GM12878 (cell line): ENCODE measurements around the gene DEGS2. TPM values are rescaled to one million over a fixed set of nuclear protein-coding genes. Genes with fewer than 3 reads are reported as not detected.

Experiments
- ATAC-seq: fragments of 200-7000 bp; cut with Tn5 transposase; 3 replicates; pipeline ENCODE4 v1.9.1; 2020; ENCODE audit warnings: mild to moderate bottlenecking, moderate library complexity
- BruUV-seq: library from RNA; stranded (reverse); fragments of 400-500 nt; replicated peaks from 2 replicates; lab custom pipeline; 2021; lab: Mats Ljungman, UMichigan
- CTCF ChIA-PET: fragments of 300-600 bp; sonication (Branson Sonifier 250); formaldehyde crosslinking; extraction: SDS; loops from one replicate; lab custom pipeline; 2021; ENCODE audit warnings: inconsistent platforms; lab: Yijun Ruan, JAX
- POLR2A ChIA-PET: fragments of 350-600 bp; formaldehyde crosslinking; extraction: SDS; loops from one replicate; lab custom pipeline; 2021; ENCODE audit warnings: inconsistent platforms; lab: Charles Lee
- RAD21 ChIA-PET: fragments of 300-600 bp; sonication (Branson Sonifier 250); formaldehyde crosslinking; loops from one replicate; lab custom pipeline; 2023; ENCODE audit warnings: antibody characterized with exemption; ENCODE audit not compliant: unreplicated experiment; lab: Charles Lee
- SMC1A ChIA-PET: fragments of 300-600 bp; sonication (Branson Sonifier 250); formaldehyde crosslinking; loops from one replicate; lab custom pipeline; 2023; ENCODE audit not compliant: unreplicated experiment, uncharacterized antibody; lab: Charles Lee
- DNase-seq: peaks from one replicate; pipeline ENCODE4 v3.0.0-alpha.2; 2011; ENCODE audit warnings: low read depth, low spot score
- FAIRE-seq: peaks from 3 replicates; lab custom pipeline; 2011; peaks lifted over from hg19 to GRCh38; lab: Jason Lieb, UNC
- H2AFZ ChIP-seq: 2 replicates; pipeline ENCODE4 v1.6.0; 2011; ENCODE audit warnings: low read depth, low read length, control low read depth; ENCODE audit not compliant: control insufficient read depth
- H3K27ac ChIP-seq: 2 replicates; pipeline ENCODE4 v1.5.1; 2011; ENCODE audit warnings: control low read depth; ENCODE audit not compliant: control insufficient read depth, insufficient read depth
- H3K27me3 ChIP-seq, 2 experiments: replicated peaks in 1 of 2; 2 replicates each; pipeline versions ENCODE4 v1.6.0 to v1.6.1; 2011; ENCODE audit warnings: low read length in 1 of 2; ENCODE audit not compliant: control insufficient read depth in 2 of 2, insufficient read depth in 2 of 2
- H3K36me3 ChIP-seq, 2 experiments: 2 replicates each; pipeline ENCODE4 v1.5.1; 2011; ENCODE audit warnings: low read length in 1 of 2; ENCODE audit not compliant: control insufficient read depth in 2 of 2, insufficient read depth in 2 of 2
- H3K4me1 ChIP-seq: 2 replicates; pipeline ENCODE4 v1.6.1; 2011; ENCODE audit warnings: mild to moderate bottlenecking, low read length, moderate library complexity, mixed read lengths; ENCODE audit not compliant: control insufficient read depth, insufficient read depth
- H3K4me2 ChIP-seq: 2 replicates; pipeline ENCODE4 v1.6.0; 2011; ENCODE audit warnings: control low read depth; ENCODE audit not compliant: control insufficient read depth, insufficient read depth
- H3K4me3 ChIP-seq: fragments of 200-600 bp; sonication (generic); 2 replicates; pipeline ENCODE4 v1.5.1; 2016
- H3K79me2 ChIP-seq: 2 replicates; pipeline ENCODE4 v1.6.0; 2011; ENCODE audit warnings: low read length; ENCODE audit not compliant: control insufficient read depth, insufficient read depth
- H3K9ac ChIP-seq: 2 replicates; pipeline ENCODE4 v1.8.0; 2011; ENCODE audit warnings: low read length, control low read depth, mixed read lengths; ENCODE audit not compliant: control insufficient read depth, insufficient read depth
- H3K9me3 ChIP-seq: replicated peaks from 3 replicates; pipeline ENCODE4 v1.5.1; 2011; ENCODE audit warnings: mild to moderate bottlenecking, low read length; ENCODE audit not compliant: control insufficient read depth, insufficient read depth
- H4K20me1 ChIP-seq: 2 replicates; pipeline ENCODE4 v1.6.0; 2011; ENCODE audit not compliant: control insufficient read depth, insufficient read depth
- ASH2L ChIP-seq: fragments of 300-600, 200-600 bp; sonication (generic); IDR thresholded peaks from 2 replicates; pipeline ENCODE4 v1.6.1; 2017; ENCODE audit warnings: low read depth, mild to moderate bottlenecking, borderline replicate concordance
- CBX3 ChIP-seq: fragments of 200-600 bp; sonication (generic); IDR thresholded peaks from 2 replicates; pipeline ENCODE4 v1.6.1; 2016; ENCODE audit warnings: low read depth, borderline replicate concordance
- CHD2 ChIP-seq: IDR thresholded peaks from 2 replicates; pipeline ENCODE4 v1.6.1; 2011; ENCODE audit warnings: low read depth, low read length, improper control_type of control experiment, borderline replicate concordance
- CREM ChIP-seq: IDR thresholded peaks from 2 replicates; pipeline ENCODE4 v1.6.1; 2014; ENCODE audit warnings: antibody characterized with exemption, low read depth
- IKZF2 ChIP-seq, 2 experiments: fragments of 450-650 bp; IDR thresholded peaks; 2 replicates each; pipeline ENCODE4 v1.6.1; 2017; ENCODE audit warnings: mild to moderate bottlenecking in 2 of 2, moderate library complexity in 2 of 2
- IRF4 ChIP-seq: IDR thresholded peaks from 2 replicates; pipeline ENCODE4 v1.6.1; 2011; ENCODE audit warnings: low read depth, low read length
- IRF5 ChIP-seq: fragments of 450-650 bp; IDR thresholded peaks from 2 replicates; pipeline ENCODE4 v1.6.1; 2017; ENCODE audit warnings: borderline replicate concordance
- POLR2AphosphoS2 ChIP-seq: IDR thresholded peaks from 2 replicates; pipeline ENCODE4 v1.6.1; 2011; ENCODE audit warnings: low read depth, mild to moderate bottlenecking, low read length, improper control_type of control experiment, moderate library complexity
- RCOR1 ChIP-seq: conservative IDR thresholded peaks from 2 replicates; pipeline ENCODE4 v1.6.1; 2012; ENCODE audit warnings: low read depth, low read length, improper control_type of control experiment
- WRNIP1 ChIP-seq: IDR thresholded peaks from 2 replicates; pipeline ENCODE4 v1.6.1; 2011; ENCODE audit warnings: low read depth, low read length, improper control_type of control experiment, borderline replicate concordance
- ZBTB11 ChIP-seq: fragments of 450-650 bp; formaldehyde crosslinking; IDR thresholded peaks from 2 replicates; pipeline ENCODE4 v1.5.0; 2022; ENCODE audit warnings: mild to moderate bottlenecking, missing genetic modification characterization
- WGBS: methylation state at CpG from one replicate; pipeline ENCODE4 v1.1.6; 2016; ENCODE audit warnings: low lambda C conversion rate; ENCODE audit not compliant: insufficient replicate concordance, insufficient coverage; ENCODE audit errors: missing lambda C conversion rate; 5-methylcytosine and 5-hydroxymethylcytosine counted together
- in situ Hi-C: fragments of 300-500 bp; cut with MboI; formaldehyde crosslinking; loops from 9 replicates; pipeline ENCODE4 v1.14.3; 2018; ENCODE audit warnings: mixed read lengths
- intact Hi-C: fragments of 100-400 bp; cut with micrococcal nuclease; formaldehyde crosslinking; loops from one replicate; pipeline ENCODE4 v1.14.2; 2022; ENCODE audit not compliant: unreplicated experiment
- polyA plus RNA-seq, 11 experiments: library from polyadenylated mRNA; depleted of rRNA in 4 of 11; unstranded in 6 of 11; stranded (reverse) in 5 of 11; fragments of >200 nt; fragmentation: Nextera tagmentation in 4 of 11; fragmentation: Illumina TruSeq in 1 of 11; extraction: Ambion mirVana in 4 of 11; extraction: Trizol in 1 of 11; gene quantifications; 1 replicate in 1 of 11; 2 replicates in 10 of 11; pipeline versions ENCODE4 v1.2.1 to v1.2.3, GENCODE V29; 2011 to 2016; ENCODE audit warnings: inconsistent platforms in 2 of 11, missing spikeins in 2 of 11, low read depth in 1 of 11
- total RNA-seq, 4 experiments: library from RNA; depleted of rRNA in 3 of 4; stranded (reverse); fragments of >200 nt in 3 of 4; fragmentation: Illumina TruSeq in 1 of 4; extraction: Trizol in 1 of 4; gene quantifications; 2 replicates each; pipeline versions ENCODE4 v1.2.1 to v1.2.3, GENCODE V29; 2013 to 2021
- TF ChIP-seq, protein P1 (sequence below): IDR thresholded peaks from 2 replicates; pipeline ENCODE4 v1.6.1; 2011; ENCODE audit warnings: borderline replicate concordance, low read depth, mild to moderate bottlenecking, moderate library complexity, low read length; ENCODE audit not compliant: insufficient read depth, poor library complexity, severe bottlenecking
- TF ChIP-seq, protein P2 (sequence below): fragments of 150-350 bp; IDR thresholded peaks from 2 replicates; pipeline ENCODE4 v1.6.1; 2014; ENCODE audit warnings: mild to moderate bottlenecking, low read depth, low read length
- TF ChIP-seq, protein P3 (sequence below): IDR thresholded peaks from 2 replicates; pipeline ENCODE4 v1.6.1; 2011; ENCODE audit warnings: mild to moderate bottlenecking, low read depth, low read length, moderate library complexity; ENCODE audit not compliant: insufficient replicate concordance

The DEGS2 gene
- total and polyA plus RNA-seq, 10 of the 15 experiments (the other 5 are each of a cell fraction or from before 2014, with no cell fraction given), result 0.01 to 2.5 (median 0.45) TPM; not detected in 1

- ChIA-PET POLR2A (no interaction called here), CTCF (no interaction called here), SMC1A (interaction anchor here (0.8 kb wide), 1 partner anchor 54 kb away, joined by 3 read pairs; no protein-coding TSS in a partner anchor), RAD21 (no interaction called here)
- BruUV-seq, result no TSS peak
- WGBS, result 96% methylated on average over 8 of the region's 8 CpGs
- H3K4me1 ChIP-seq, result no peaks in the 10 kb centered on the region
- in situ Hi-C loops (no loop called here), intact Hi-C loops (no loop called here)
- no peak for TF ChIP-seq WRNIP1
- TF ChIP-seq CREM, result no peak
- no peak for TF ChIP-seq IRF4
- TF ChIP-seq, protein P1, sequence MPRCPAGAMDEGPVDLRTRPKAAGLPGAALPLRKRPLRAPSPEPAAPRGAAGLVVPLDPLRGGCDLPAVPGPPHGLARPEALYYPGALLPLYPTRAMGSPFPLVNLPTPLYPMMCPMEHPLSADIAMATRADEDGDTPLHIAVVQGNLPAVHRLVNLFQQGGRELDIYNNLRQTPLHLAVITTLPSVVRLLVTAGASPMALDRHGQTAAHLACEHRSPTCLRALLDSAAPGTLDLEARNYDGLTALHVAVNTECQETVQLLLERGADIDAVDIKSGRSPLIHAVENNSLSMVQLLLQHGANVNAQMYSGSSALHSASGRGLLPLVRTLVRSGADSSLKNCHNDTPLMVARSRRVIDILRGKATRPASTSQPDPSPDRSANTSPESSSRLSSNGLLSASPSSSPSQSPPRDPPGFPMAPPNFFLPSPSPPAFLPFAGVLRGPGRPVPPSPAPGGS, result no peak
- TF ChIP-seq, protein P2, sequence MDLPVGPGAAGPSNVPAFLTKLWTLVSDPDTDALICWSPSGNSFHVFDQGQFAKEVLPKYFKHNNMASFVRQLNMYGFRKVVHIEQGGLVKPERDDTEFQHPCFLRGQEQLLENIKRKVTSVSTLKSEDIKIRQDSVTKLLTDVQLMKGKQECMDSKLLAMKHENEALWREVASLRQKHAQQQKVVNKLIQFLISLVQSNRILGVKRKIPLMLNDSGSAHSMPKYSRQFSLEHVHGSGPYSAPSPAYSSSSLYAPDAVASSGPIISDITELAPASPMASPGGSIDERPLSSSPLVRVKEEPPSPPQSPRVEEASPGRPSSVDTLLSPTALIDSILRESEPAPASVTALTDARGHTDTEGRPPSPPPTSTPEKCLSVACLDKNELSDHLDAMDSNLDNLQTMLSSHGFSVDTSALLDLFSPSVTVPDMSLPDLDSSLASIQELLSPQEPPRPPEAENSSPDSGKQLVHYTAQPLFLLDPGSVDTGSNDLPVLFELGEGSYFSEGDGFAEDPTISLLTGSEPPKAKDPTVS, result no peak
- TF ChIP-seq ASH2L, result no peak
- no peak for TF ChIP-seq POLR2AphosphoS2
- TF ChIP-seq IKZF2 (IDR thresholded peaks at IDR 0.05), result no peak
- TF ChIP-seq CBX3, result no peak
- TF ChIP-seq, protein P3, sequence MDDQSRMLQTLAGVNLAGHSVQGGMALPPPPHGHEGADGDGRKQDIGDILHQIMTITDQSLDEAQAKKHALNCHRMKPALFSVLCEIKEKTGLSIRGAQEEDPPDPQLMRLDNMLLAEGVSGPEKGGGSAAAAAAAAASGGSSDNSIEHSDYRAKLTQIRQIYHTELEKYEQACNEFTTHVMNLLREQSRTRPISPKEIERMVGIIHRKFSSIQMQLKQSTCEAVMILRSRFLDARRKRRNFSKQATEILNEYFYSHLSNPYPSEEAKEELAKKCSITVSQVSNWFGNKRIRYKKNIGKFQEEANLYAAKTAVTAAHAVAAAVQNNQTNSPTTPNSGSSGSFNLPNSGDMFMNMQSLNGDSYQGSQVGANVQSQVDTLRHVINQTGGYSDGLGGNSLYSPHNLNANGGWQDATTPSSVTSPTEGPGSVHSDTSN, result no peak
- TF ChIP-seq CHD2, result no peak
- no peak for TF ChIP-seq ZBTB11 (CRISPR knock-in tag)
- TF ChIP-seq IRF5, result no peak
- no peak for TF ChIP-seq RCOR1
- H3K4me2 ChIP-seq, result no peak overlapping the region
- ATAC-seq, result no peak
- FAIRE-seq, result no peak
- H3K9ac ChIP-seq, result no peak overlapping the region
- DNase-seq, result no peak
- no peaks in the 10 kb centered on the region for H4K20me1 ChIP-seq
- no peak overlapping the region for H3K27ac ChIP-seq
- no peaks in the 10 kb centered on the region for H3K9me3 ChIP-seq
- H2AFZ ChIP-seq, result no peak overlapping the region
- peaks cover 18 to 26% of the 10 kb centered on the region in 2 experiments; a peak in 3 of 4 replicates for H3K36me3 ChIP-seq
- no peaks in the 10 kb centered on the region for H3K27me3 ChIP-seq
- H3K79me2 ChIP-seq, result no peaks in the 10 kb centered on the region
- H3K4me3 ChIP-seq, result no peak overlapping the region
Measured at GRCh38 chr14:100137173-100137572, 22.3 kb downstream of the DEGS2 start.
